ENCODE measurements around the gene CNOT4.

- TF ChIP-seq CTCF (IDR thresholded peaks at IDR 0.05) = no peak
- TF ChIP-seq POLR2A (IDR thresholded peaks at IDR 0.05) = no peak
- TF ChIP-seq POLR2AphosphoS5 (IDR thresholded peaks at IDR 0.05) = no peak
- TF ChIP-seq EP300 (IDR thresholded peaks at IDR 0.05) = no peak
Observed at GRCh38 chr7:135372222-135372621, 137.7 kb downstream of the CNOT4 start.

Measured in stomach (tissue), 4 donors.